Inferior parietal cortex (tissue), 1 donor: ENCODE results near the gene TCF4.

Experiments
- DNase-seq: peaks from one replicate; pipeline ENCODE4 v3.0.0-alpha.2; 2016; ENCODE audit errors: extremely low spot score

Gene TCF4

GRCh38 chr18:55236150-55236931 lies 351.7 kb downstream of the TCF4 start:
- no peak for DNase-seq

DNA sequence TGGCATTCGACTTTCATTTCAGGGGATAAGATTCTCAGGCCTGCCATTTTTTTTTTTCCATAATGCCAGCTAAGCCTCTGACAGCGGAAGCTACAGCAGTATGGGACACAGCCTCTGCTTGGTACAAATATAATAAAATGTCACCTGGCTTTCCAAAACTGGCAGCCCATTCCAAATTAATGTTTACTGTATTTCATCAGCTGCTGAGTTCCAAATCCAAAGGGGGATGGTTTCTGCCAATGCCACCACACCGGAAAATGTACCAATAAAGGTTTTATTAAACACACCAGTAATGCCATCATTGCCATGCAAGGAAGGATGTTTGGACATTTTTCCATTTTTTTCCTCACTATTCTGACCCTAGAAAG lies 352.9 kb downstream of the TCF4 start:
- no peak for DNase-seq

GRCh38 chr18:55234366-55235093 lies 353.5 kb downstream of the TCF4 start:
- peak; percentile 94 for DNase-seq

GRCh38 chr18:55233857-55234256 lies 354.1 kb downstream of the TCF4 start:
- DNase-seq, result no peak

DNA sequence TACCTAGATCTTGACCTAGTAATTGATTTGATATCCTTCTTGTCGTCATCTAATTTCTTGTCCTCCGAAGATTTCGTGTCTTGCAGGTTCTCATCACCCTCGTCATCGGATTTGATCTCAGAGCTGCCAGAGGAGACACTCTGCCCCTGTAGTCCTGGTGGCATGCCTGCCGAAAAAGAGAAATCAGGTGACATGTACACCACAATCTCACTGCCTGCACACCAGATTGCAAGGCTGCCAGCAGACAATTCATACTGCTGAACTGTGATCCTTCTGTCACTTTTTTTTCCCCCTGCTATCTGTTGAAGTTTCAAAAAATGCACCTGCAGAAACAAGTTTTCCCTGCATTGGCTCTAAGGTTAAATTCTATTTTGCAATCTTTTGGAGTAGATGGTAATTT lies 355.5 kb downstream of the TCF4 start:
- DNase-seq, result no peak

- no peak for DNase-seq
Measured at GRCh38 chr18:55229682-55230081, 358.3 kb downstream of the TCF4 start.

DNA sequence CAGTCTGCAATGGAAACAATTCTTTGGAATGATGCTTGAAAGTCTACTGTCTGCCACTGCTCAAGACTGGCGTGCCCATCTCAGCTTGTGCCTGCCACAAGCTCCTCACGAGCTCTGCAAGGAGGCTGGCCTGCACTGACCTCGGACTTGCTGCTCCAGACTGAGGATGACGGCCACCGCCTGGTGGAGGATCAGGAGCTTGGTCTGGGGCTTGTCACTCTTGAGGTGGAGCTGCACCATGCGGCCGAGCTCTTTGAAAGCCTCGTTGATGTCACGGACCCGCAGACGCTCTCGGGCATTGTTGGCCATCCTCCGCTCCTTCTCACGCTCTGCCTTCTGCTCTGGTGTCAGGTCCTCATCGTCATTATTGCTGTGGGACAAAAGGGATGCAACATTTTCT lies 359.3 kb downstream of the TCF4 start:
- DNase-seq, result no peak

DNA sequence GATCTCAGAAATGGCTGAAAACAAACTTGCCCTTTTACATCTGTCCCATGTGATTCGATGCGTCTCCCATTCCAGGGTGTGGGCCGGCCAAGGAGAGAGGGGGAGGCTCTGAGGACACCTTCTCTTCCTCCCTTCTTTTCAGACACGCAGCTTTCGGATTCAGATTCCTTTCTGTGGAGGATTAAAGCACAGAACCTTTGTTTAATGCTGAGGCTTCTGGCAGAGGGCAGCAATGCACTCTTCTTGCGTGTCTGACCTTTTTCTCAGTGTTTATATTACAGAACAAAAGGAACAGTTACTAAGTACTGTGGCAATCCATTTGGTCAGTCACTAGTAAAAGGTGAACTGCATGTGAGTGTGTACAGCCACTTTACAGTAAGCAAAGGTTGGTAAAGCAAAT lies 359.8 kb downstream of the TCF4 start:
- DNase-seq, result no peak

GRCh38 chr18:55227771-55228170 lies 360.2 kb downstream of the TCF4 start:
- DNase-seq, result no peak

DNA sequence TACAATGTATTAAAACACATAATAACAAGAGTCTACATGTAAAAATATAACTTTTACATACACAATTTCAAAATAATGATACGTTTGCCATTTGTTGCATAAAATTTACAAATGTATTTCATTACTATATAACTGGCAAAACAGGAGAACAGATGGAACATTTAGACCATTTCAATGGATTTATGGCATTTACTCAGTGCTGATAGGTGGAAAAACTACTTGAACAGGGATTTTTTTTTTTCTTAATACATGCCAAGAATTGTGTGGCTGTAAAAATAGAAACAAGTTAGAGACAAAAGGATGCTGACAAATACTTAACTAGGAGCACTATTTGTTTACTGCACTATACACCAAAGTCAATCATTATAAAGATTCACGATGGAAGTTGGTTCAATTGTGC lies 361.9 kb downstream of the TCF4 start:
- no peak for DNase-seq

DNA sequence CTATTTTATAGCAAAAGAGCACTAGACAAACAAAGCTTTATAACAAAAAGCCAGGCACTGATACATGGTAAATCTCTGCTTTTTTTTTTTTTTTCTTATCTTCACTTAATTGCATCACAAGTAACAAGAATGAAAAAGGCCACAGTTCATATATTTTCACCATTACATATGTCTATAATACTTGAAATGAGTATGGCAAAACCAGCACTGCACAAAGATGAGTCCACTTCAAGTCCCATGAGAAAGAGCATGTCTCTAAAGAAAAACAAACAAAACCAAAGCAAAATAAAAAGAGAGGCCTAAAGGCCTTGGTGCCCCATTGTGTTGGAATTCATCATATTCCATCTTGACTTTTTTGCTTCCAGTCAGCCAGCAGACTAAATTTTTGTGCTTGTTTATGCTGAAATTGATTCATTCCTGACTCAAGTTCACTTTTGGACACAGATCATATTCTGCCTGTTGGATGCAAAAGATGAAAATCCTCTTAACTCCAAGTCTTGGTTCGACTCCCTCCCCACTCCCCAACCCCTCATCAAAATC lies 363.8 kb downstream of the TCF4 start:
- no peak for DNase-seq

DNA sequence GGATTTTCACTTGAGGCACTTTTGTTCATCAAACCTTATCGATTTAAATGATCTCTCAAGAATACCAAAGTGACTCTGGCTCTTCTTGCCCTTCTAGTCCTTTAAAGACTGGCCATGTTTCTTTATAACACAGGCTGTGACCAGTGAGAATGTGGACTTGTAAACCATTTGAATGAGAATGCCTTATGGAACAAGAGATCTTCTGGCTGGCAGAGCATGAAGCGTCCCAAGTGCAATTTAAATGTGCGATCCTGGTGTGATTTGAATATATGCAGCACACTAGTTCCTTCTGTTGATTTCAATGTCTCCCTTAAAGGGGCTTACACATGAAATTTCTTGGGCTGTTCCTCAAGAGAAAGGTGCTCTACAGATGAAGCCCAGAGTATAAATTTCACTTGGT lies 366.4 kb downstream of the TCF4 start:
- peak; percentile 19 for DNase-seq

DNA sequence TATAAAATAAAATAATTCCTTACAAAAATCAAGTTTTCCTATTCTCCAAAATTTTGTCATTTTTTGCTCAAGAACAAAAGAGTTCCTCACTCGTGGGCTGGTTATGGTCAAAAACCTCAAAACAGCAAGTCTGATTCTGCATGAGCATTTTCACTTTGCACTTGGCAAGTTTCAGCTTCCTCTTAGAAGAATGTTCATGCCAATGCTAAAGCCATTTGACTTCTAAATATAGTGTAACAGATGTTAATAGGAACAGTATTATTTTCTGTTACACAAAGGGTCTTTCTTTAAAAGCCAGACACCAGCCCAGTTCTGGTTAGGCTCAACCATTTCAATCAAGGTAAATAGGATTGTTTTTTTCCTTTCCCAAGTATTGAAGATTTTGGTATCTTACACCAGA lies 367.5 kb downstream of the TCF4 start:
- DNase-seq, result peak; percentile 33

DNA sequence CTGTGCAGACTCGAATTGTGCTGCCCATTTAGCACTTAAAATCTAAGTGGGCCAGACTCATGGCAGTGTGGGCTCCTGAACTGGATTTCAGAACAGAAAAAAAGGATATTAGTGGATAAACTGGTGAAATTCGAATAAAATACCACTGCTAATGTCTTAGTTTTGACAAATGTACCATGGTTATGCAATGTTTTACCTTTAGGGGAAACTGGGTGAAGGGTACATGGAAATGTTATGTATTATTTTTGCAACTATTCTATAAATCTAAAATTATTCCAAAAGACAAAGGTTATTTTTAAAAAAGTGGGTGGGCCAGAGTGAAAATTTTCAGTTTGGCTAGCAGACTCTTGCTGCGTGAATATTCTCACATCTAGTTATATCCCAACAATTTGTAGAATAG lies 368.2 kb downstream of the TCF4 start:
- DNase-seq, result no peak

- no peak for DNase-seq
Measured at GRCh38 chr18:55219059-55219458, 368.9 kb downstream of the TCF4 start.

GRCh38 chr18:55214969-55215368 lies 373.0 kb downstream of the TCF4 start:
- DNase-seq, result no peak

DNA sequence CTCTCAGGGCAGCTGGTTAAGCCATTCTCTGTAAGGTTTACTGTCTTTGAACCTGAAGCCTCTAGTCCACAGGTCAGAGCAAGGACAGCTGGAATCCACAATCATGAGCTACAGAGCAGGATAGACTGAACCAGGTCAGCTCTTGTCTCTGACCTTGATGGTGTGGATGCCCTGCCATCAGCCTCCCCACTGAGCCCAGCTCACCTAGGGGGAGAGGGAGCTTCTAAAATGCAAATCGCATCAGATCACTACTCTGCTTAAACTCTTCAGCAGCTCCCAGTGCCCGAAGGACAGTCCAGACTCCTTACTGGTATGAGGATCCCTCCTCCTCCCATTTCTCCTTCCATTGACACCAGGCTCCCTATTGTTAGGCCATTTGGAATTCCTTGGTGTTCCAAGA lies 373.5 kb downstream of the TCF4 start:
- DNase-seq, result no peak

DNA sequence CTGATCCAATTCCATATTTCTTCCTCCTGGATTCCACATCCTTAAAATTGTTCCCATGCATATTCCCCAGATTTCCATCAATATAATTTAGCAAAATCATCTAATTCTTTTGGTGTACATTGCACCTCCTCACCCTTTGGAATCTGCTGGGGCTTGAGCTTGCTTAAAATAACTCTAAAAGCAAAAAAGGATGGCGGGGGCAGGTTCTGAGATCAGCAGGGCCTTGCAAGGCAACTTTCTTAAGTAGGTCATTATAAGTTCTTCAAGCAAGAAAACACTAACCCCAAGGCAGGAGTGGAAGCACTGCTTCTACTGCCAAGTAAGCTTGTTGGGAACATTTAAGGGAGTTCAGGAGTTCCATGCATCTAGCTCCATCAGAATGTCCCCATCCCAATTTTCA lies 374.4 kb downstream of the TCF4 start:
- DNase-seq, result no peak

- peak; percentile 50 for DNase-seq
Measured at GRCh38 chr18:55206927-55207326, 381.1 kb downstream of the TCF4 start.

DNA sequence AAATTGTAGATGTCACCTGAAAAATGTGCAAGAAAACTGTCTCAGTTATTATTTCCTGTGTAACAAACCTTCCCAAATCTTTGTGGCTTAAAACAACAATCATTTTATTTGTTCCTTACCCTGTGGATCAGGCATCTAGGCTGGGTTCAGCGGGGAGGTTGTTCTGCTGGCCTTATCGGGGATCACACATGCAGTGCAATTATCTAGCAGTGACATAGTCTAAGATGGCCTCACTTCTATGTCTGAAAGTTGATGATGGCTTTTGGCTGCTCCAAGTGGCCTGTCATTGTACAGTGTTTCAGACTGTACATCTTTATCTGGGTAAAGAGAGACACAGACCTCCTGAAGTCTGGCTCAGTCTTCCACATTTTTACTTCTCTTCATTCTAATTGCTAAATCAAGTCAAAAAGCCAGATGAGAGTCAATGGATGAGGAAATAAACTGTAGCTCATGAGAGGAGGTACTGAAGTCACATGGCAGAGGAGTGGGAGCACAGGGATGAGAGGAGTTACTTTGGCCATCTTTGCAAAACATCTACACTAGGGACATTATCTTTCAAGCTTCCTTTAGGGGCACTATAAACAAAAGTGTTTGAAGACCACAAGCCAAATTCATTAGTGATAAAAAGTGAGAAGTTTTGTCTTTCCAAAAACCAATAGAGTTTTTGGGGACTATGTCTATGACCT lies 385.6 kb downstream of the TCF4 start:
- no peak for DNase-seq

GRCh38 chr18:55199291-55199963 lies 388.6 kb downstream of the TCF4 start:
- DNase-seq, result no peak

DNA sequence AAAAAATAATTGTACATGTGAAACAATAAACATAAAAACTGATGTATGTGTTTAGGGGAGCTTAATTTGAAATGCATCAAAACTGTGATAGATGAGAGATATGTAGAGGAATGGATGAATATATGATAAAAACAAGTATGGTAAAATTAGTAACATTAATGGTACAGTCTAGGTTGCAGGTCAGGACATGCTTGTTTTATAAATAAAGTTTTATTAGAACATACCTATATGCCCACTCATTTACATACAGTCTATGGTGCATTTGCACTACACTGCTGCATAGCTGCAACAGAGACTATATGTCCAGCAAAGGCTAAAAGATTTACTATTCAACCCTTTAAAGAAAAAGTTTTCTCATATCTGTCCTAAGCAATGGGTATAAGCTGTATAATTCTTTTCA lies 392.1 kb downstream of the TCF4 start:
- DNase-seq, result no peak
